Osteocyte (in vitro differentiated cells): ENCODE results near the gene CRIM1. TPM values are rescaled to one million over a fixed set of nuclear protein-coding genes. Genes with fewer than 3 reads are reported as not detected.
A peak's percentile ranks its signal among the peaks of the same experiment; 100 is the strongest.

Experiments used
- DNase-seq: peaks from one replicate; pipeline ENCODE4 v3.0.0; 2021; ENCODE audit warnings: mixed read lengths; ENCODE audit not compliant: unreplicated experiment; ENCODE audit errors: extremely low spot score
- H3K27ac Mint-ChIP-seq: one replicate; pipeline ENCODE4 v1.8.0; 2021; ENCODE audit warnings: mild to moderate bottlenecking, mixed read lengths; ENCODE audit not compliant: unreplicated experiment
- H3K27me3 Mint-ChIP-seq: one replicate; pipeline ENCODE4 v1.8.0; 2021; ENCODE audit warnings: mixed read lengths; ENCODE audit not compliant: unreplicated experiment
- H3K36me3 Mint-ChIP-seq: one replicate; pipeline ENCODE4 v1.8.0; 2021; ENCODE audit warnings: mixed read lengths; ENCODE audit not compliant: unreplicated experiment
- H3K4me1 Mint-ChIP-seq: one replicate; pipeline ENCODE4 v1.8.0; 2021; ENCODE audit warnings: mixed read lengths; ENCODE audit not compliant: unreplicated experiment
- H3K4me3 Mint-ChIP-seq: one replicate; pipeline ENCODE4 v1.8.0; 2021; ENCODE audit warnings: mild to moderate bottlenecking, moderate library complexity, mixed read lengths; ENCODE audit not compliant: unreplicated experiment
- H3K9me3 Mint-ChIP-seq: one replicate; pipeline ENCODE4 v1.8.0; 2021; ENCODE audit warnings: mixed read lengths; ENCODE audit not compliant: unreplicated experiment
- CTCF ChIP-seq: fragments of 200-600 bp; sonication (generic); IDR thresholded peaks from 2 replicates; pipeline ENCODE4 v1.5.0; 2021; ENCODE audit warnings: antibody characterized with exemption, mild to moderate bottlenecking, moderate library complexity
- total RNA-seq: library from RNA; stranded (reverse); gene quantifications from 2 replicates; pipeline ENCODE4 v1.2.1, GENCODE V29; 2021

CRIM1 gene
- total RNA-seq, 1 donor from 2014 or later: 194 TPM

GRCh38 chr2:36582951-36583350 lies 227.4 kb downstream of the CRIM1 start:
- no peak overlapping the region for H3K4me3 Mint-ChIP-seq
- H3K9me3 Mint-ChIP-seq: no peaks in the 10 kb centered on the region
- H3K27me3 Mint-ChIP-seq: no peaks in the 10 kb centered on the region
- H3K36me3 Mint-ChIP-seq: peaks cover 65% of the 10 kb centered on the region
- no peak for DNase-seq
- no peak for TF ChIP-seq CTCF
- peak overlapping the region; percentile 80 for H3K27ac Mint-ChIP-seq
- peaks cover 22% of the 10 kb centered on the region for H3K4me1 Mint-ChIP-seq

GRCh38 chr2:36584148-36584794 lies 228.7 kb downstream of the CRIM1 start:
- Mint-ChIP-seq H3K27ac (peak overlapping the region; percentile 12), H3K4me1 (peaks cover 22% of the 10 kb centered on the region), H3K4me3 (no peak overlapping the region)

GRCh38 chr2:36586672-36587071 lies 231.1 kb downstream of the CRIM1 start:
- Mint-ChIP-seq H3K27me3 (no peaks in the 10 kb centered on the region), H3K4me1 (peaks cover 29% of the 10 kb centered on the region), H3K4me3 (no peak overlapping the region), H3K9me3 (no peaks in the 10 kb centered on the region), H3K36me3 (peaks cover 40% of the 10 kb centered on the region), H3K27ac (no peak overlapping the region)
- DNase-seq: no peak
- no peak for TF ChIP-seq CTCF

More at GRCh38 chr2:36584148-36584794, 228.7 kb downstream of the CRIM1 start:
- no peak for TF ChIP-seq CTCF
- Mint-ChIP-seq H3K36me3 (peaks cover 52% of the 10 kb centered on the region), H3K27me3 (no peaks in the 10 kb centered on the region), H3K9me3 (no peaks in the 10 kb centered on the region)
- no peak for DNase-seq

GRCh38 chr2:36587101-36587500 lies 231.5 kb downstream of the CRIM1 start:
- Mint-ChIP-seq H3K9me3 (no peaks in the 10 kb centered on the region), H3K4me3 (no peak overlapping the region), H3K4me1 (peaks cover 30% of the 10 kb centered on the region), H3K27ac (no peak overlapping the region), H3K27me3 (no peaks in the 10 kb centered on the region), H3K36me3 (peaks cover 38% of the 10 kb centered on the region)
- no peak for TF ChIP-seq CTCF
- DNase-seq: no peak

GRCh38 chr2:36587556-36587955 lies 232.0 kb downstream of the CRIM1 start:
- no peaks in the 10 kb centered on the region for H3K27me3 Mint-ChIP-seq
- peaks cover 25% of the 10 kb centered on the region for H3K4me1 Mint-ChIP-seq
- TF ChIP-seq CTCF: no peak
- H3K36me3 Mint-ChIP-seq: peaks cover 36% of the 10 kb centered on the region
- no peak overlapping the region for H3K4me3 Mint-ChIP-seq
- DNase-seq: no peak
- no peaks in the 10 kb centered on the region for H3K9me3 Mint-ChIP-seq
- H3K27ac Mint-ChIP-seq: no peak overlapping the region
